KMS-11 (cell line): ENCODE results near the gene BTF3L4.

ENCODE experiments used
- H2AFZ ChIP-seq: fragments of 200-600 bp; sonication (generic); 2 replicates; pipeline ENCODE4 v1.6.1; 2016; ENCODE audit warnings: antibody characterized with exemption, mixed run types, low read depth
- H3K27ac ChIP-seq: fragments of 200-600 bp; sonication (generic); 2 replicates; pipeline ENCODE4 v1.6.1; 2016; ENCODE audit warnings: mild to moderate bottlenecking, mixed run types
- H3K27me3 ChIP-seq: fragments of 200-600 bp; sonication (generic); 2 replicates; pipeline ENCODE4 v1.6.1; 2017; ENCODE audit warnings: mild to moderate bottlenecking, low read depth, mixed run types, moderate library complexity; ENCODE audit not compliant: insufficient read depth
- H3K36me3 ChIP-seq: fragments of 200-600 bp; sonication (generic); 2 replicates; pipeline ENCODE4 v1.6.1; 2017; ENCODE audit warnings: mild to moderate bottlenecking, mixed run types; ENCODE audit not compliant: insufficient read depth
- H3K4me1 ChIP-seq: fragments of 200-600 bp; sonication (generic); 2 replicates; pipeline ENCODE4 v1.6.1; 2016; ENCODE audit warnings: mild to moderate bottlenecking, low read depth, mixed run types; ENCODE audit not compliant: poor library complexity, severe bottlenecking
- H3K4me2 ChIP-seq: fragments of 200-600 bp; sonication (generic); 2 replicates; pipeline ENCODE4 v1.7.0; 2016; ENCODE audit warnings: mild to moderate bottlenecking, mixed run types
- H3K4me3 ChIP-seq: fragments of 200-600 bp; sonication (generic); IDR thresholded peaks from 2 replicates; pipeline ENCODE4 v1.6.1; 2017; ENCODE audit warnings: low read depth, low read length, mixed read lengths; ENCODE audit not compliant: insufficient read depth
- H3K79me2 ChIP-seq: fragments of 200-600 bp; sonication (generic); 2 replicates; pipeline ENCODE4 v1.6.1; 2016; ENCODE audit warnings: low read depth, mixed run types; ENCODE audit not compliant: insufficient read depth
- H3K9ac ChIP-seq: fragments of 200-600 bp; sonication (generic); 2 replicates; pipeline ENCODE4 v1.6.1; 2016; ENCODE audit warnings: mild to moderate bottlenecking, mixed run types
- H4K20me1 ChIP-seq: fragments of 200-600 bp; sonication (generic); 2 replicates; pipeline ENCODE4 v1.6.1; 2016; ENCODE audit warnings: mild to moderate bottlenecking, mixed run types; ENCODE audit not compliant: insufficient read depth
- TF ChIP-seq, protein P1 (sequence below): fragments of 200-600 bp; sonication (generic); conservative IDR thresholded peaks from 2 replicates; pipeline ENCODE4 v1.6.1; 2017; ENCODE audit warnings: low read depth, mild to moderate bottlenecking, antibody characterized with exemption, low read length, moderate library complexity, mixed read lengths

BTF3L4 gene

DNA sequence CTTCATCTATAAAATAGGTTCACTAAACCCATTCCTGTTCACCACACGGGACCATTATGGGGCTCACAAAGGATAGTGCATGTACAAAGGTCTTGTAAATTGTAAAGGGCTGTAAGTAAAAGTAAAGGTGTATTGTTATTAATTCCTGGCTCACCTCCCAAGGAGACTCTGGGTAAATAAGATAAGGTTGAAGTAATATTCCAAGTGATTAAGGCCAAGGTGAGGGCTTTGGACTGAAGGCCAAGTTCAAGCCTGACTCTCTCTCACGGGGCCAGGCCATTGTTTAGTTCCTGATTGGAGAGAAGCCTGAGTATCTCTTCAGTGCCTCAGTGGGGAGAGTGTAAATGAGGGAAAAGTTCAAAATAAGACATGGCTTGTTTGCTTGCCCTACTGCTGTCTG is 66.3 kb downstream of the BTF3L4 start:
- no peaks in the 10 kb centered on the region for H3K27me3 ChIP-seq
- H3K4me3 ChIP-seq, result no peak overlapping the region
- H3K4me1 ChIP-seq, result no peaks in the 10 kb centered on the region
- H3K79me2 ChIP-seq, result no peaks in the 10 kb centered on the region
- no peak overlapping the region for H2AFZ ChIP-seq
- TF ChIP-seq, protein P1, sequence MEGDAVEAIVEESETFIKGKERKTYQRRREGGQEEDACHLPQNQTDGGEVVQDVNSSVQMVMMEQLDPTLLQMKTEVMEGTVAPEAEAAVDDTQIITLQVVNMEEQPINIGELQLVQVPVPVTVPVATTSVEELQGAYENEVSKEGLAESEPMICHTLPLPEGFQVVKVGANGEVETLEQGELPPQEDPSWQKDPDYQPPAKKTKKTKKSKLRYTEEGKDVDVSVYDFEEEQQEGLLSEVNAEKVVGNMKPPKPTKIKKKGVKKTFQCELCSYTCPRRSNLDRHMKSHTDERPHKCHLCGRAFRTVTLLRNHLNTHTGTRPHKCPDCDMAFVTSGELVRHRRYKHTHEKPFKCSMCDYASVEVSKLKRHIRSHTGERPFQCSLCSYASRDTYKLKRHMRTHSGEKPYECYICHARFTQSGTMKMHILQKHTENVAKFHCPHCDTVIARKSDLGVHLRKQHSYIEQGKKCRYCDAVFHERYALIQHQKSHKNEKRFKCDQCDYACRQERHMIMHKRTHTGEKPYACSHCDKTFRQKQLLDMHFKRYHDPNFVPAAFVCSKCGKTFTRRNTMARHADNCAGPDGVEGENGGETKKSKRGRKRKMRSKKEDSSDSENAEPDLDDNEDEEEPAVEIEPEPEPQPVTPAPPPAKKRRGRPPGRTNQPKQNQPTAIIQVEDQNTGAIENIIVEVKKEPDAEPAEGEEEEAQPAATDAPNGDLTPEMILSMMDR, result no peak
- H3K4me2 ChIP-seq, result no peak overlapping the region
- H3K9ac ChIP-seq, result no peak overlapping the region
- H3K27ac ChIP-seq, result no peak overlapping the region
- H4K20me1 ChIP-seq, result no peaks in the 10 kb centered on the region
- H3K36me3 ChIP-seq, result no peaks in the 10 kb centered on the region

DNA sequence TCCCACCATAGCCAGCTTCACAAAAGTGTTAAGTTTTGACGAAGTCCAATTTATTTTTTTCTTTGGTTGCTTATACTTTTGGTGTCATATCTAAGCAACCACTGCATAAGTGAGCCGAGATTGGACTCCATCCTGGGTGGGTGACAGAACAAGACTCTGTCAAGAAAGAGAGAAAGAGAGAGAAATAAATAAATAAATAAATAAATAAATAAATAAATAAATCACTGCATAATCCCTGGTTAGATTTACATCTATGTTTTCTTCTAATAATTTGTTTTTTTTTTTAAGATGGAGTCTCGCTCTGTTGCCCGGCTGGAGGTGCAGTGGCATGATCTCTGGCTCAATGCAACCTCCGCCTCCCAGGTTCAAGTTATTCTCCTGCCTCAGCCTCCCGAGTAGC is 67.5 kb downstream of the BTF3L4 start:
- no peaks in the 10 kb centered on the region for H3K36me3 ChIP-seq
- H3K79me2 ChIP-seq, result no peaks in the 10 kb centered on the region
- no peak overlapping the region for H3K4me3 ChIP-seq
- TF ChIP-seq, protein P1, result no peak
- no peaks in the 10 kb centered on the region for H3K4me1 ChIP-seq
- H3K27ac ChIP-seq, result no peak overlapping the region
- H3K4me2 ChIP-seq, result no peak overlapping the region
- no peaks in the 10 kb centered on the region for H3K27me3 ChIP-seq
- H3K9ac ChIP-seq, result no peak overlapping the region
- no peak overlapping the region for H2AFZ ChIP-seq
- H4K20me1 ChIP-seq, result no peaks in the 10 kb centered on the region

- H3K79me2 ChIP-seq, result no peaks in the 10 kb centered on the region
- H4K20me1 ChIP-seq, result no peaks in the 10 kb centered on the region
- H3K27me3 ChIP-seq, result no peaks in the 10 kb centered on the region
- no peak overlapping the region for H3K27ac ChIP-seq
- H3K36me3 ChIP-seq, result no peaks in the 10 kb centered on the region
- H3K9ac ChIP-seq, result no peak overlapping the region
- H3K4me3 ChIP-seq, result no peak overlapping the region
- H3K4me1 ChIP-seq, result no peaks in the 10 kb centered on the region
- H2AFZ ChIP-seq, result no peak overlapping the region
- no peak overlapping the region for H3K4me2 ChIP-seq
- TF ChIP-seq, protein P1, result no peak
These were observed 69.8 kb downstream of the BTF3L4 start for GRCh38 chr1:52125736-52126359.

- TF ChIP-seq, protein P1, result peak; percentile 87
- no peaks in the 10 kb centered on the region for H3K36me3 ChIP-seq
- no peak overlapping the region for H3K27ac ChIP-seq
- H3K9ac ChIP-seq, result no peak overlapping the region
- no peaks in the 10 kb centered on the region for H4K20me1 ChIP-seq
- no peaks in the 10 kb centered on the region for H3K27me3 ChIP-seq
- H3K4me1 ChIP-seq, result no peaks in the 10 kb centered on the region
- H3K79me2 ChIP-seq, result no peaks in the 10 kb centered on the region
- H3K4me2 ChIP-seq, result no peak overlapping the region
- no peak overlapping the region for H2AFZ ChIP-seq
- no peak overlapping the region for H3K4me3 ChIP-seq
These were observed 71.4 kb downstream of the BTF3L4 start for GRCh38 chr1:52127181-52128180.
